ENCODE results near the gene TUBB. TPM values are rescaled to one million over a fixed set of nuclear protein-coding genes. Genes with fewer than 3 reads are reported as not detected.

TUBB gene
- total and polyA plus RNA-seq, 12 donors = 144 to 440 (median 189) TPM

GRCh38 chr6:30688569-30688968 lies 31.6 kb upstream of the TUBB start:
- no peak for ATAC-seq
- no peaks in the 10 kb centered on the region for H3K27me3 ChIP-seq
- peak overlapping the region; percentile 44 to 90 (median 80) for H3K4me3 ChIP-seq
- H3K9me3 ChIP-seq = no peaks in the 10 kb centered on the region
- peaks cover 17 to 65% (median 44%) of the 10 kb centered on the region in 9 donors for H3K4me1 ChIP-seq
- WGBS, 2 donors = 72 to 84% methylated on average over 9 of the region's 9 CpGs
- peak overlapping the region; percentile 94 to 100 (median 98) for H3K27ac ChIP-seq
- TF ChIP-seq, protein P1, sequence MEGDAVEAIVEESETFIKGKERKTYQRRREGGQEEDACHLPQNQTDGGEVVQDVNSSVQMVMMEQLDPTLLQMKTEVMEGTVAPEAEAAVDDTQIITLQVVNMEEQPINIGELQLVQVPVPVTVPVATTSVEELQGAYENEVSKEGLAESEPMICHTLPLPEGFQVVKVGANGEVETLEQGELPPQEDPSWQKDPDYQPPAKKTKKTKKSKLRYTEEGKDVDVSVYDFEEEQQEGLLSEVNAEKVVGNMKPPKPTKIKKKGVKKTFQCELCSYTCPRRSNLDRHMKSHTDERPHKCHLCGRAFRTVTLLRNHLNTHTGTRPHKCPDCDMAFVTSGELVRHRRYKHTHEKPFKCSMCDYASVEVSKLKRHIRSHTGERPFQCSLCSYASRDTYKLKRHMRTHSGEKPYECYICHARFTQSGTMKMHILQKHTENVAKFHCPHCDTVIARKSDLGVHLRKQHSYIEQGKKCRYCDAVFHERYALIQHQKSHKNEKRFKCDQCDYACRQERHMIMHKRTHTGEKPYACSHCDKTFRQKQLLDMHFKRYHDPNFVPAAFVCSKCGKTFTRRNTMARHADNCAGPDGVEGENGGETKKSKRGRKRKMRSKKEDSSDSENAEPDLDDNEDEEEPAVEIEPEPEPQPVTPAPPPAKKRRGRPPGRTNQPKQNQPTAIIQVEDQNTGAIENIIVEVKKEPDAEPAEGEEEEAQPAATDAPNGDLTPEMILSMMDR (IDR thresholded peaks at IDR 0.05) = no peak
- DNase-seq = no peak
- intact Hi-C loops (cut with DNase I) = loop anchor here in 2 of 10 donors (5.0 to 10.0 kb wide), 2 partner anchors 71 to 196 kb away; partner anchors contain the start of genes DDR1 (in 1 of the 2), MRPS18B (in 1 of the 2) and PPP1R10 (in 1 of the 2)
- H3K36me3 ChIP-seq = no peaks in the 10 kb centered on the region

DNA sequence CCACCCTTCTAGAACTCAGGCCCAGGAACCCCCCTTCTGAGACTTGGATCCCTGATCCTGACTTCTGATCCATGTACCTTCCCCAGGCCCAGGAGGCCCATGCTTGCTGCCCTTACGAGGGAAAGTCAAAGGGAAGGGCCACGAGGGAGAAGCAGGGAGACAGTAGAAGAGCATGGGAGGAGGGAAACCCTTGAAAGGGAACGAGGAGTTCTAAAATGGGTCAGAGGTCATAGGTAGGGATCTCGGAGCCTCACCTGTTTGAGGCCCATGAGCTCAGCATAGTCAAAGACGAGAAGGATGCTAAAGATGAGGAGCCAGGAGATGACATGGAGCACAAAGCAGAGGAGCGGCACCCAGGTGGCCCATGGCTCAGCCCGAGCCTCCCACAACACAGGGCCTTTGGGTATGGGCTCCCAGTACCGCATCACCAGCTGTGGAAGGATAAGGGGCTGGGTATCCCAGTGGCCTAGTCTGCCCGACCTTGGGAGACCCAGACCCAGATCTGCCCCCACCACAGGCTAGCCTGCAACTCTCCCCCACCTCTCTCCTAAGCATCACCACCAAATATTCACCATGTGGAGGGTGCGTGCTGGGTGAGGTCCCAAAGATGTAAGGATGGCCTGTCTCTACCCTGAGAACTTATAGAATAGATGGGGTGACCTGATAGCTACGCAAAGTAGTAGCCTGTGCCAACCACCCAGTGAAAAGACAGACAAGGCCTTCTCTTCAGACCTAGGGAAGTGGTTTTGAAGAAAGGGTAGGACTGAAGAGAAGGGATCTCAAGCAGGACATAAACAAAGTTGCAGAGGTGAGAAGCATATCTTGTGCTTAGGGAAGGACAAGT lies 30.9 kb upstream of the TUBB start:
- 84% methylated on average over 11 of the region's 11 CpGs for WGBS, 2 donors
- no peaks in the 10 kb centered on the region for H3K36me3 ChIP-seq
- TF ChIP-seq, protein P1 (IDR thresholded peaks at IDR 0.05) = no peak
- peaks cover 17 to 58% (median 41%) of the 10 kb centered on the region in 9 donors for H3K4me1 ChIP-seq
- intact Hi-C loops (cut with DNase I) = loop anchor here in 2 of 10 donors (5.0 to 10.0 kb wide), 2 partner anchors 72 to 196 kb away; partner anchors contain the start of genes DDR1 (in 1 of the 2), MRPS18B (in 1 of the 2) and PPP1R10 (in 1 of the 2)
- H3K9me3 ChIP-seq = no peaks in the 10 kb centered on the region
- peak overlapping the region in 6 of 10 donors; percentile 70 to 87 (median 78) for H3K4me3 ChIP-seq
- ATAC-seq (no peak), DNase-seq (no peak)
- H3K27me3 ChIP-seq = no peaks in the 10 kb centered on the region
- peak overlapping the region in 9 of 10 donors; percentile 94 to 100 (median 98) for H3K27ac ChIP-seq

GRCh38 chr6:30689985-30690384 lies 30.2 kb upstream of the TUBB start:
- Histone ChIP-seq H3K4me3 (peak overlapping the region in 9 of 10 donors; percentile 53 to 68 (median 62)), H3K27me3 (no peaks in the 10 kb centered on the region), H3K27ac (peak overlapping the region in 9 of 10 donors; percentile 72 to 100 (median 98)), H3K36me3 (no peaks in the 10 kb centered on the region), H3K4me1 (peaks cover 14 to 51% (median 39%) of the 10 kb centered on the region in 9 donors), H3K9me3 (no peaks in the 10 kb centered on the region)
- WGBS, 2 donors = 22 to 25% methylated on average over 4 of the region's 4 CpGs
- DNase-seq (no peak), ATAC-seq (no peak)
- intact Hi-C loops (cut with DNase I) = loop anchor here in 5 of 10 donors (1.0 to 10.0 kb wide), 5 partner anchors 25 to 195 kb away; partner anchors contain the start of genes MDC1 (in 2 of the 5), DDR1 (in 1 of the 5), MRPS18B (in 1 of the 5) and PPP1R10 (in 1 of the 5)
- TF ChIP-seq, protein P1 (IDR thresholded peaks at IDR 0.05) = no peak

Measured in heart right ventricle (tissue), 16 donors.